Naive thymus-derived CD4-positive, alpha-beta T cell (primary cell): ENCODE results near the gene MAN1A1. TPM values are rescaled to one million over a fixed set of nuclear protein-coding genes. Genes with fewer than 3 reads are reported as not detected.

Source experiments
- ATAC-seq: fragments of 150-1000 bp; cut with Tn5 transposase; 2 replicates; pipeline ENCODE4 v1.10.0; 2021; ENCODE audit warnings: mild to moderate bottlenecking, moderate library complexity
- CTCF ChIA-PET: fragments of 350-600 bp; sonication (Branson Sonifier 250); formaldehyde crosslinking; loops from one replicate; lab custom pipeline; 2021; ENCODE audit warnings: antibody characterized with exemption; lab: Charles Lee
- POLR2A ChIA-PET: fragments of 350-600 bp; sonication (Branson Sonifier 250); formaldehyde crosslinking; loops from one replicate; lab custom pipeline; 2021; ENCODE audit warnings: antibody characterized with exemption, inconsistent platforms; lab: Charles Lee
- DNase-seq, 9 donors: peaks; one replicate each; pipeline versions ENCODE4 v3.0.0 to v3.0.0-alpha.2; 2020 to 2022; ENCODE audit warnings: mixed read lengths in 1 of 9
- H3K27ac ChIP-seq: one replicate; pipeline ENCODE4 v1.7.0; 2013; ENCODE audit warnings: mild to moderate bottlenecking, low read depth, low read length, moderate library complexity
- H3K27me3 ChIP-seq, 2 donors: one replicate each; pipeline ENCODE4 v1.7.0; 2013; ENCODE audit warnings: low read length in 2 of 2, mild to moderate bottlenecking in 2 of 2, moderate library complexity in 2 of 2; ENCODE audit not compliant: control insufficient read depth in 2 of 2, insufficient read depth in 2 of 2
- H3K36me3 ChIP-seq, 3 experiments: 1 replicate in 2 of 3; 2 replicates in 1 of 3; pipeline ENCODE4 v1.7.0; 2013; ENCODE audit warnings: low read length in 3 of 3, mild to moderate bottlenecking in 3 of 3, moderate library complexity in 1 of 3; ENCODE audit not compliant: insufficient read depth in 3 of 3, control insufficient read depth in 2 of 3
- H3K4me1 ChIP-seq, 2 donors: one replicate each; pipeline ENCODE4 v1.7.0; 2013; ENCODE audit warnings: low read length in 2 of 2, mild to moderate bottlenecking in 2 of 2, moderate library complexity in 1 of 2; ENCODE audit not compliant: control insufficient read depth in 2 of 2, insufficient read depth in 2 of 2
- H3K4me3 ChIP-seq: 2 replicates; pipeline ENCODE4 v1.7.0; 2013; ENCODE audit warnings: mild to moderate bottlenecking, low read length
- H3K9me3 ChIP-seq, 3 experiments: 1 replicate in 2 of 3; 2 replicates in 1 of 3; pipeline ENCODE4 v1.7.0; 2013; ENCODE audit warnings: low read length in 3 of 3; ENCODE audit not compliant: control insufficient read depth in 2 of 3
- H3K27ac Mint-ChIP-seq, 9 donors: one replicate each; pipeline ENCODE4 v1.8.0; 2020 to 2022; ENCODE audit warnings: mixed read lengths in 9 of 9, mild to moderate bottlenecking in 8 of 9, moderate library complexity in 5 of 9, inconsistent platforms in 2 of 9
- H3K27me3 Mint-ChIP-seq, 5 donors: one replicate each; pipeline ENCODE4 v1.8.0; 2021 to 2022; ENCODE audit warnings: mixed read lengths in 5 of 5, mild to moderate bottlenecking in 1 of 5
- H3K36me3 Mint-ChIP-seq, 5 donors: one replicate each; pipeline ENCODE4 v1.8.0; 2020 to 2022; ENCODE audit warnings: mixed read lengths in 5 of 5, mild to moderate bottlenecking in 3 of 5, inconsistent platforms in 1 of 5
- H3K4me1 Mint-ChIP-seq, 7 donors: one replicate each; pipeline ENCODE4 v1.8.0; 2020 to 2022; ENCODE audit warnings: mixed read lengths in 7 of 7, mild to moderate bottlenecking in 3 of 7, inconsistent platforms in 1 of 7
- H3K4me3 Mint-ChIP-seq, 10 donors: one replicate each; pipeline ENCODE4 v1.8.0; 2020 to 2022; ENCODE audit warnings: mild to moderate bottlenecking in 10 of 10, mixed read lengths in 10 of 10, moderate library complexity in 6 of 10, inconsistent platforms in 2 of 10
- H3K9me3 Mint-ChIP-seq, 11 donors: one replicate each; pipeline ENCODE4 v1.8.0; 2020 to 2022; ENCODE audit warnings: mixed read lengths in 11 of 11, mild to moderate bottlenecking in 4 of 11, inconsistent platforms in 1 of 11, moderate library complexity in 1 of 11
- intact Hi-C, 2 donors: fragments of 100-400 bp; cut with micrococcal nuclease; formaldehyde crosslinking; loops; one replicate each; pipeline ENCODE4 v1.15.1; 2023
- polyA plus RNA-seq, 2 donors: library from polyadenylated mRNA; unstranded; fragments of 300-500 nt; fragmentation: Illumina TruSeq; gene quantifications; one replicate each; pipeline ENCODE4 v1.2.3, GENCODE V29; 2021
- total RNA-seq, 6 experiments: library from RNA in 5 of 6; stranded (reverse) in 5 of 6; gene quantifications; 1 replicate in 5 of 6; 2 replicates in 1 of 6; pipeline ENCODE4 v1.2.3 and lab custom pipeline; 2021 to 2026

MAN1A1 gene
- total and polyA plus RNA-seq, 7 experiments from 2014 or later = 5.4 to 22.3 (median 8.4) TPM

DNA sequence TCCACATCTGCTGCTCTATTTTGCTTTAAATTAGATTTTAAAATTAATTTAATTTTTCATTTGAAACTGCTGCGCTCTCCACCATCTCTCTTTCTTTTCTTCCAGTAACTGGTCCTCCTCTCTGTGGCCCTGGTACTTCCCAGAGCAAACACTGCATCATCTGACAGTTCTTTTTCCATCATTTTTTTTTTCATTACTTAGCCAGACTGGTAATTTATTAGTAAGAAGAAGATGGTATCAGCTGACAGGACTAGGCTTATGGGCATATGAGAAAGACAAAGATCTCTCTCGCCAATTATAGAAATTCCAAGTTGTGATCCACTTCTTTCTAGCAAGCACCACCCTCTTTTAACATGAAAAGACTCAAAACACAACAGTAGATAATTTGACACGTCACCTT lies 197.4 kb downstream of the MAN1A1 start:
- ChIA-PET CTCF (interaction anchor here (0.7 kb wide), 1 partner anchor 23 kb away, joined by 3 read pairs; no protein-coding TSS in a partner anchor), POLR2A (no interaction called here)
- no peak overlapping the region for H3K4me3 Mint-ChIP-seq
- Histone ChIP-seq H3K4me3 (no peak overlapping the region), H3K4me1 (no peaks in the 10 kb centered on the region), H3K36me3 (no peaks in the 10 kb centered on the region), H3K9me3 (no peaks in the 10 kb centered on the region), H3K27ac (no peak overlapping the region), H3K27me3 (no peaks in the 10 kb centered on the region)
- DNase-seq = no peak
- peaks cover 0 to 16% (median 0%) of the 10 kb centered on the region in 7 donors for H3K4me1 Mint-ChIP-seq
- peaks cover 0 to 8% (median 0%) of the 10 kb centered on the region in 11 donors for H3K9me3 Mint-ChIP-seq
- peaks cover 0 to 19% (median 0%) of the 10 kb centered on the region in 5 donors for H3K27me3 Mint-ChIP-seq
- intact Hi-C loops = no loop called here
- H3K27ac Mint-ChIP-seq = no peak overlapping the region
- no peak for ATAC-seq
- peaks cover 0 to 11% (median 0%) of the 10 kb centered on the region in 5 donors for H3K36me3 Mint-ChIP-seq

DNA sequence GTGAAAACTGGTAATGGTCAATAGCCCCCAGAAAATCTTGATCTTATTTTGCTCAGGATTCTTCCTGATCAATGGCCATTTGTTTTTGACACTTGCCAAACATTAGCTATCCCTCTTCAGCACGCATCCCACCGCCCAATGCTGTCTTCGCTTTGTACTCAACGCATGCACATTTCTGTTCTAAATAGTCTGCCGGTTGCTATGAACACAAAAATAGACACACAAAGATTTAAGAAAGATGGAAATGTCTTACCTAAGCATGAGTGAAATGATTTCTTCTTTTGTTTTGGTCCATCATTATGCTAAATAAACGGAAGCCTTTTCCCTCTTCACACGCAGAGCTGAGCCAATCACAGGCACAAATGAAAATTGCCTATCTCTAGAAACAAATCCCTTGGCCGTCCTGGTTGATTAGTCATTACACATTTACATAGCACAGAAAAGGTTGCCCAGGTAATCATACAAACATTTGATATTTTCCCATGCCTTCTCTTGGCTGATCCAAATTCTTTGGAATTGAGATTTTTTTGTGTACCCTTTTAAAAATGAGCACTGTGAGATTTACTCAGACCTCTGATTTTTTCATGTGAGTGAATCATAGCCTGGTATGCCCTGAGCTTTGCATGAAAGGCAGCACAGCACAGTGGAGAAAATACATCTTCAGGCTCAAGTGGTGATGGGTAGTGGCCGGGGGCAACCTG lies 200.6 kb downstream of the MAN1A1 start:
- H3K4me1 ChIP-seq = no peaks in the 10 kb centered on the region
- H3K4me1 Mint-ChIP-seq = peaks cover 7 to 41% (median 10%) of the 10 kb centered on the region in 7 donors
- H3K9me3 Mint-ChIP-seq = peaks cover 0 to 10% (median 0%) of the 10 kb centered on the region in 11 donors
- DNase-seq (no peak), ATAC-seq (no peak)
- H3K36me3 Mint-ChIP-seq = peaks cover 0 to 11% (median 0%) of the 10 kb centered on the region in 5 donors
- ChIA-PET POLR2A (interaction anchor here (0.6 to 0.7 kb wide), 2 partner anchors 42 to 234 kb away, joined by 3 to 4 read pairs; no protein-coding TSS in a partner anchor), CTCF (interaction anchor here (0.6 to 0.8 kb wide), 4 partner anchors 9 to 1546 kb away, joined by 3 read pairs; no protein-coding TSS in a partner anchor)
- no peaks in the 10 kb centered on the region for H3K36me3 ChIP-seq
- H3K27ac Mint-ChIP-seq = no peak overlapping the region
- H3K4me3 ChIP-seq = no peak overlapping the region
- H3K4me3 Mint-ChIP-seq = no peak overlapping the region
- no peaks in the 10 kb centered on the region for H3K27me3 ChIP-seq
- intact Hi-C loops = loop anchor here in 1 of 2 donors (2.0 to 10.0 kb wide), 2 partner anchors 166 to 202 kb away; no protein-coding TSS in a partner anchor
- no peaks in the 10 kb centered on the region for H3K9me3 ChIP-seq
- peaks cover 0 to 7% (median 0%) of the 10 kb centered on the region in 5 donors for H3K27me3 Mint-ChIP-seq
- no peak overlapping the region for H3K27ac ChIP-seq

DNA sequence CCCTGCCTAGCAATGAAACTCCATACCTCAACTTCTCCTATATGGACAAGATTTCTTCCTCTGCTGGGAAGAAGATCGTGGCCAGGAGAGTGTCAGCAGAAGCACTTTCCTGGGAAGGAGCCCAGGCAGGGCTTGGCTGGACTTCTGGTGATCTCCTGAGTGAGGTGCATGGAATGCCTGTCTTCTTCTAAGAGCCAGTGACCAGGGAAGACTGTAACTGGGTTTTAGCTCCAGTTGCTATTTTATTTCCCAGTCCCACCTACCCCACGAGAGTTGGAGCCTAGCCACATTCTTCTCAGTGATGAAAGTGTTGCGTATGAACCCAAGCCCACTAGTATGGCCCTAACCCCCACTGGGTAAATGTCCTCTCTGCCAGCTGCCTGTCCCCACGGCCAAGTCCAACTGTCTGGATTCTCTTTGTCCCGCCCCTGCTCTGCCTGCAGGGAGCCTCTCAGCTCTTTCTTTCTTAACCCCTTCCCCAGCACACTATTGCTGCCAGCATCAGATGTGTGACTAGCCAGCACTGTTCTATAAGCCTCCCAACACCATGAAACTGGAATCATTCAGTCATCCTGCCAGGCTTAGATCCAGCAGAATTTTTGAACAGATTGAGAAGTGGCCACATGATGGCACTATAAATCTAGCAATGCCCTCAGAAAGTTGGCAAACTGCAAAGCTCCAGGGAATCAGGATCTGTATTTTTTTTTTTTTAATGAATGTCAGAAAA lies 201.3 kb downstream of the MAN1A1 start:
- no peaks in the 10 kb centered on the region for H3K36me3 ChIP-seq
- no peak overlapping the region for H3K27ac ChIP-seq
- H3K27me3 ChIP-seq = no peaks in the 10 kb centered on the region
- Mint-ChIP-seq H3K27me3 (peaks cover 0 to 4% (median 0%) of the 10 kb centered on the region in 5 donors), H3K4me3 (peak overlapping the region in 1 of 10 donors; percentile 11), H3K27ac (peak overlapping the region in 3 of 9 donors; percentile 18 to 26 (median 21)), H3K4me1 (peaks cover 7 to 41% (median 10%) of the 10 kb centered on the region in 7 donors), H3K9me3 (peaks cover 0 to 10% (median 0%) of the 10 kb centered on the region in 11 donors), H3K36me3 (peaks cover 0 to 11% (median 0%) of the 10 kb centered on the region in 5 donors)
- H3K4me1 ChIP-seq = no peaks in the 10 kb centered on the region
- intact Hi-C loops = loop anchor here in 1 of 2 donors (2.0 to 10.0 kb wide), 2 partner anchors 167 to 203 kb away; no protein-coding TSS in a partner anchor
- POLR2A ChIA-PET = interaction anchor here (0.6 to 0.7 kb wide), 2 partner anchors 43 to 235 kb away, joined by 3 to 4 read pairs; no protein-coding TSS in a partner anchor
- ATAC-seq (no peak), DNase-seq (peak in 1 of 9 donors; percentile 14)
- no peak overlapping the region for H3K4me3 ChIP-seq
- H3K9me3 ChIP-seq = no peaks in the 10 kb centered on the region
- CTCF ChIA-PET = interaction anchor here (0.6 to 0.7 kb wide), 3 partner anchors 9 to 1545 kb away, joined by 3 read pairs; no protein-coding TSS in a partner anchor

DNA sequence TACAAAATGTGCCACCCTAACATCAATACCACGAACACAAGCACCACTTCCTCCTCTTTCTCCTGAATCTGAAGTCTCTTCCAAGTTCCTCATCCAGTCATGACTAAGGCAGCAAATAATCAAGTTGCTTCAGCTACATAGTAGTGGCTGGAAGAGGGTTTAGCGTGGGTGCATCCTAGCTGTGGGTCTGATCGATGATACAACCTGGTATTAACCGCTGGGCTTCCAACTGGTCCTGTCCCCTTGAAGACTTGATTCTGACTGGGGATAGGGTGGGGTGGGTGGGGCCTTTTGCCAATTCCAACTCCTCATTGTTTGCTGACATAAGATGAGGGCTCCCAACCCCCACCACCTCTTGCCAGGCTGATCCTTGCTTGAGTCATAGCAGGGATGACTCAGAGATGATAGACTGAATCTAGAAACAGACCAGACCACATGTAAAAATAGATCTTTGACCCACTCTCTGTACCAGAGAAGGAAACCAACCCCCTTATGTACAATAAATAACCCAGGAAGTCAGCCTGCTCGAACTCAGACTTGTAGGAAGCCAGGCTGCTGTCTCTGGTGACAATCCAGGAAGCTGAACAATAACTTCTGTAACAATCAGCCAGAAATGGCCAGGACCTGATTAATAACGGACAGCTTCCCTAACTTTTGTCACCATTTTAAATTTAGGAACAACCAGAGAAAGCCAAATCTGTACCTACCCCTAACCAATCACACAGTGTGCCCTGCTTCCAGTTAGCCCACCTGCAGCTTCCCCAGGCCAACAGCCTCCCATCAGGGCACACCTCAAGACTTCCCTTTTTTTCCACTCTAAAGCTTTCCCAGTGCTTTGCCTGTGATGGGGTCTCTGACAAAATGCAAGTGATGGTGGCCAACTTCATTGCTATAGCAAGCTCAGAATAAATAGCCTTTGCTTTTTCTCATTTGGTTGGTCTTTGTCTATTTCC lies 202.2 kb downstream of the MAN1A1 start:
- ChIA-PET POLR2A (no interaction called here), CTCF (no interaction called here)
- Histone ChIP-seq H3K4me3 (no peak overlapping the region), H3K9me3 (no peaks in the 10 kb centered on the region), H3K4me1 (no peaks in the 10 kb centered on the region), H3K27ac (no peak overlapping the region), H3K27me3 (no peaks in the 10 kb centered on the region), H3K36me3 (no peaks in the 10 kb centered on the region)
- Mint-ChIP-seq H3K4me1 (peaks cover 7 to 41% (median 10%) of the 10 kb centered on the region in 7 donors), H3K4me3 (peak overlapping the region in 1 of 10 donors; percentile 22), H3K27me3 (peaks cover 0 to 4% (median 0%) of the 10 kb centered on the region in 5 donors), H3K27ac (peak overlapping the region in 1 of 9 donors; percentile 68), H3K36me3 (peaks cover 0 to 11% (median 0%) of the 10 kb centered on the region in 5 donors), H3K9me3 (peaks cover 0 to 10% (median 0%) of the 10 kb centered on the region in 11 donors)
- intact Hi-C loops = loop anchor here in 1 of 2 donors (2.0 to 10.0 kb wide), 2 partner anchors 167 to 203 kb away; no protein-coding TSS in a partner anchor
- peak in 1 of 9 donors; percentile 51 for DNase-seq
- ATAC-seq = peak; percentile 79

DNA sequence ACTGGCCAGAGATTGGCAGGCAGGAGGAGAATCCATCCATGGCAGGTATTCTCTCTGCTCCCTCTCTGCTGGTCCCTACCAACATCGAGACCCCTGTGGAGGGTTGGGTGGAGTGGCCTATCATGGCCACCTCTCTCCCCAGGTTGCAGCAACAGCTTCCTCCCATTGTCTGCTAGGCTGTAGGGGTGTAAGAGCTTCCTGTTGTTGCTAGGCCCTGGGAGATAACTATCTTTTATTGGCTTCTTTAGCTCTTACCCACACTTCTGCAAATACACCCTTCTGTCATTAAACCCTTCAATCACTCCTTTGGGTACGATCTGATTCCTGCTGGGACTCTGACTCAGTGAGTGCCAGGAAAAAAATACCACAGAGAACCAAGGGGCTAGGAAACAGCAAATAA lies 204.4 kb downstream of the MAN1A1 start:
- intact Hi-C loops = loop anchor here in 1 of 2 donors (10.0 kb wide), 1 partner anchor 170 kb away; no protein-coding TSS in a partner anchor
- Mint-ChIP-seq H3K4me1 (peaks cover 7 to 39% (median 10%) of the 10 kb centered on the region in 7 donors), H3K4me3 (peak overlapping the region in 2 of 10 donors; percentile 18 to 41), H3K9me3 (peaks cover 0 to 10% (median 0%) of the 10 kb centered on the region in 11 donors), H3K36me3 (peaks cover 0 to 11% (median 0%) of the 10 kb centered on the region in 5 donors), H3K27me3 (peaks cover 0 to 4% (median 0%) of the 10 kb centered on the region in 5 donors), H3K27ac (peak overlapping the region in 4 of 9 donors; percentile 1 to 78 (median 13))
- Histone ChIP-seq H3K27ac (no peak overlapping the region), H3K36me3 (no peaks in the 10 kb centered on the region), H3K9me3 (no peaks in the 10 kb centered on the region), H3K4me1 (no peaks in the 10 kb centered on the region), H3K4me3 (no peak overlapping the region), H3K27me3 (no peaks in the 10 kb centered on the region)
- no peak for DNase-seq
- POLR2A ChIA-PET = no interaction called here
- ATAC-seq = peak; percentile 33
- CTCF ChIA-PET = interaction anchor here (0.7 to 1.1 kb wide), 2 partner anchors 16 to 19 kb away, joined by 3 read pairs; no protein-coding TSS in a partner anchor
